HCT116 (cell line): Measurements from ENCODE around the gene HOMER2. TPM values are rescaled to one million over a fixed set of nuclear protein-coding genes. Genes with fewer than 3 reads are reported as not detected.

Experiments used
- ATAC-seq: fragments of 200-7000 bp; cut with Tn5 transposase; 2 replicates; pipeline ENCODE4 v1.9.1; 2020; ENCODE audit warnings: mild to moderate bottlenecking, moderate library complexity
- BruUV-seq: library from RNA; stranded (reverse); fragments of 400-500 nt; replicated peaks from 2 replicates; lab custom pipeline; 2021; lab: Mats Ljungman, UMichigan
- CTCF ChIA-PET: fragments of 300-600 bp; sonication (Branson Sonifier 250); formaldehyde crosslinking; loops from one replicate; lab custom pipeline; 2021; ENCODE audit warnings: antibody characterized with exemption; lab: Charles Lee
- POLR2A ChIA-PET: fragments of 300-600, 350-600 bp; sonication (Branson Sonifier 250); formaldehyde crosslinking; loops from one replicate; lab custom pipeline; 2021; ENCODE audit warnings: antibody characterized with exemption; lab: Charles Lee
- RAD21 ChIA-PET, 2 experiments: fragments of 300-600 bp; sonication (Branson Sonifier 250); formaldehyde crosslinking; loops; one replicate each; lab custom pipeline; 2023; ENCODE audit warnings: low total read pairs in 2 of 2; ENCODE audit not compliant: uncharacterized antibody in 2 of 2, unreplicated experiment in 2 of 2, low non-redundant PET in 1 of 2; lab: Charles Lee
- DNase-seq: peaks from one replicate; pipeline ENCODE4 v3.0.0-alpha.2; 2010; ENCODE audit warnings: low read depth, low spot score
- H2AFZ ChIP-seq: fragments of 200-600 bp; shearing (Covaris generic), sonication (generic); 2 replicates; pipeline ENCODE4 v1.6.1; 2017; ENCODE audit warnings: low read depth, mixed run types, mixed read lengths, antibody characterized with exemption, low read length; ENCODE audit not compliant: poor library complexity, severe bottlenecking
- H3K27ac ChIP-seq: 2 replicates; pipeline ENCODE4 v1.5.1; 2012; ENCODE audit warnings: low read depth, low read length
- H3K27me3 ChIP-seq: fragments of 200-600 bp; sonication (generic); 2 replicates; pipeline ENCODE4 v1.6.1; 2016; ENCODE audit warnings: mixed run types, low read length, mixed read lengths; ENCODE audit not compliant: insufficient read depth
- H3K36me3 ChIP-seq, 2 experiments: fragments of 200-500 bp in 1 of 2; fragments of 200-600 bp in 1 of 2; sonication (Bioruptor generic) in 1 of 2; sonication (generic) in 1 of 2; 2 replicates each; pipeline versions ENCODE4 v1.5.1 to v1.6.1; 2014 to 2016; ENCODE audit warnings: low read length in 2 of 2, inconsistent platforms in 1 of 2, mixed read lengths in 1 of 2, mixed run types in 1 of 2; ENCODE audit not compliant: insufficient read depth in 2 of 2, control insufficient read depth in 1 of 2
- H3K4me1 ChIP-seq, 2 experiments: fragments of 200-600 bp in 1 of 2; sonication (generic) in 1 of 2; 2 replicates each; pipeline versions ENCODE4 v1.5.1 to v1.6.1; 2012 to 2017; ENCODE audit warnings: low read length in 2 of 2, inconsistent platforms in 1 of 2, mild to moderate bottlenecking in 1 of 2, mixed read lengths in 1 of 2, mixed run types in 1 of 2, moderate library complexity in 1 of 2; ENCODE audit not compliant: insufficient read depth in 2 of 2, control insufficient read depth in 1 of 2
- H3K4me2 ChIP-seq: fragments of 200-600 bp; sonication (generic); 2 replicates; pipeline ENCODE4 v1.6.1; 2017; ENCODE audit warnings: mixed run types, low read length, mixed read lengths
- H3K4me3 ChIP-seq, 2 experiments: fragments of 200-600 bp in 1 of 2; sonication (generic) in 1 of 2; replicated peaks in 1 of 2; 2 replicates each; pipeline ENCODE4 v1.5.1; 2011 to 2016; ENCODE audit warnings: low read length in 2 of 2, control low read depth in 1 of 2, low read depth in 1 of 2, mild to moderate bottlenecking in 1 of 2, mixed read lengths in 1 of 2, mixed run types in 1 of 2
- H3K79me2 ChIP-seq: fragments of 200-600 bp; sonication (generic); 2 replicates; pipeline ENCODE4 v1.6.1; 2017; ENCODE audit warnings: mild to moderate bottlenecking, mixed run types, low read length, moderate library complexity, mixed read lengths; ENCODE audit not compliant: insufficient read depth
- H3K9ac ChIP-seq: fragments of 200-600 bp; sonication (generic); 2 replicates; pipeline ENCODE4 v1.6.1; 2016; ENCODE audit warnings: low read length, mixed read lengths
- H3K9me2 ChIP-seq: fragments of 200-600 bp; sonication (generic), shearing (Covaris generic); 2 replicates; pipeline ENCODE4 v1.6.1; 2017; ENCODE audit warnings: mixed run types, mild to moderate bottlenecking, moderate library complexity; ENCODE audit not compliant: insufficient read depth
- H3K9me3 ChIP-seq, 2 experiments: fragments of 200-500 bp in 1 of 2; fragments of 200-600 bp in 1 of 2; sonication (Bioruptor generic) in 1 of 2; sonication (generic) in 1 of 2; 2 replicates each; pipeline ENCODE4 v1.6.1; 2014 to 2017; ENCODE audit warnings: low read length in 2 of 2, mixed read lengths in 2 of 2, inconsistent platforms in 1 of 2, low read depth in 1 of 2, mild to moderate bottlenecking in 1 of 2, mixed run types in 1 of 2, moderate library complexity in 1 of 2; ENCODE audit not compliant: control insufficient read depth in 1 of 2, insufficient read depth in 1 of 2
- H4K20me1 ChIP-seq: fragments of 200-600 bp; sonication (generic), shearing (Covaris generic); 2 replicates; pipeline ENCODE4 v1.6.1; 2017; ENCODE audit warnings: mixed run types, mild to moderate bottlenecking, moderate library complexity; ENCODE audit not compliant: insufficient read depth
- EZH2phosphoT487 ChIP-seq: fragments of 200-600 bp; IDR thresholded peaks from 2 replicates; pipeline ENCODE4 v1.6.1; 2018; ENCODE audit warnings: antibody characterized with exemption, borderline replicate concordance
- FOSL1 ChIP-seq: IDR thresholded peaks from 2 replicates; pipeline ENCODE4 v1.6.1; 2012; ENCODE audit warnings: low read depth
- SRF ChIP-seq: IDR thresholded peaks from 2 replicates; pipeline ENCODE4 v1.6.1; 2012; ENCODE audit warnings: low read depth
- YY1 ChIP-seq: IDR thresholded peaks from 2 replicates; pipeline ENCODE4 v1.6.1; 2011; ENCODE audit warnings: low read length, low read depth, moderate library complexity, mild to moderate bottlenecking; ENCODE audit not compliant: insufficient replicate concordance; ENCODE audit errors: extremely low read depth
- ZBTB33 ChIP-seq: IDR thresholded peaks from 2 replicates; pipeline ENCODE4 v1.6.1; 2011; ENCODE audit warnings: mild to moderate bottlenecking, low read length, moderate library complexity; ENCODE audit not compliant: insufficient replicate concordance; ENCODE audit errors: extremely low read depth
- ZNF274 ChIP-seq: fragments of 200-500 bp; sonication (Bioruptor generic); IDR thresholded peaks from 2 replicates; pipeline ENCODE4 v1.6.1; 2014; ENCODE audit warnings: mild to moderate bottlenecking, low read depth, low read length, inconsistent platforms
- intact Hi-C: fragments of 100-400 bp; cut with micrococcal nuclease; formaldehyde crosslinking; loops from 2 replicates; pipeline ENCODE4 v1.10.0; 2022
- total RNA-seq: library from RNA; stranded (reverse); gene quantifications from one replicate; pipeline ENCODE4 v1.2.1, GENCODE V29; 2021; ENCODE audit not compliant: unreplicated experiment

The HOMER2 gene
- total RNA-seq, 1 experiment from 2014 or later: 3.9 TPM

GRCh38 chr15:82835391-82835917, 117.1 kb downstream of the HOMER2 start:
- Histone ChIP-seq H3K36me3 (peaks cover 11 to 25% of the 10 kb centered on the region in 2 experiments; a peak in 3 of 4 replicates), H3K9me3 (no peaks in the 10 kb centered on the region), H2AFZ (no peak overlapping the region), H3K4me3 (no peak overlapping the region), H3K79me2 (no peaks in the 10 kb centered on the region), H3K9ac (no peak overlapping the region), H4K20me1 (no peaks in the 10 kb centered on the region), H3K9me2 (no peaks in the 10 kb centered on the region), H3K4me2 (no peak overlapping the region), H3K27ac (no peak overlapping the region), H3K27me3 (no peaks in the 10 kb centered on the region), H3K4me1 (peaks cover 22 to 29% of the 10 kb centered on the region in 2 experiments)
- RAD21 ChIA-PET: no interaction called here
- CTCF ChIA-PET: no interaction called here
- ATAC-seq (no peak), DNase-seq (no peak)
- no peak for TF ChIP-seq SRF
- POLR2A ChIA-PET: no interaction called here
- BruUV-seq: no TSS peak
- intact Hi-C loops: no loop called here

- H3K36me3 ChIP-seq: peaks cover 23 to 38% of the 10 kb centered on the region in 2 experiments; a peak in 3 of 4 replicates
Measured at GRCh38 chr15:82833362-82833682, 119.2 kb downstream of the HOMER2 start.

More at GRCh38 chr15:82833362-82833682, 119.2 kb downstream of the HOMER2 start:
- Histone ChIP-seq H3K27ac (peak overlapping the region; percentile 63), H3K27me3 (no peaks in the 10 kb centered on the region), H3K79me2 (no peaks in the 10 kb centered on the region), H4K20me1 (no peaks in the 10 kb centered on the region), H3K4me2 (peak overlapping the region; percentile 66), H3K4me1 (peaks cover 22 to 31% of the 10 kb centered on the region in 2 experiments), H3K9me3 (no peaks in the 10 kb centered on the region), H3K9me2 (no peaks in the 10 kb centered on the region), H3K4me3 (no peak overlapping the region), H2AFZ (no peak overlapping the region), H3K9ac (peak overlapping the region; percentile 38; the same call in 1 of the 2 replicates)
- no peak for TF ChIP-seq ZNF274
- TF ChIP-seq EZH2phosphoT487: no peak
- TF ChIP-seq YY1: no peak
- no peak for TF ChIP-seq SRF
- no peak for TF ChIP-seq ZBTB33
- no peak for TF ChIP-seq FOSL1
- RAD21 ChIA-PET: no interaction called here
- BruUV-seq: no TSS peak
- no peak for ATAC-seq
- POLR2A ChIA-PET: interaction anchor here (0.6 to 1.4 kb wide), 2 partner anchors 298 to 1296 kb away, joined by 3 read pairs; no protein-coding TSS in a partner anchor
- intact Hi-C loops: no loop called here
- CTCF ChIA-PET: interaction anchor here (1.3 to 1.4 kb wide), 2 partner anchors 16 to 178 kb away, joined by 5 to 8 read pairs; partner anchors contain the start of gene C15orf40
- DNase-seq: no peak
